Caco-2 (cell line): ENCODE results near the gene CDK5R1. TPM values are rescaled to one million over a fixed set of nuclear protein-coding genes. Genes with fewer than 3 reads are reported as not detected.

ENCODE experiments used
- BruUV-seq: library from RNA; stranded (reverse); fragments of 400-500 nt; replicated peaks from 2 replicates; lab custom pipeline; 2021; lab: Mats Ljungman, UMichigan
- CTCF ChIA-PET: fragments of 300-600 bp; sonication (Branson Sonifier 250); formaldehyde crosslinking; loops from one replicate; lab custom pipeline; 2022; ENCODE audit warnings: antibody characterized with exemption; lab: Charles Lee
- POLR2A ChIA-PET: fragments of 300-600 bp; sonication (Branson Sonifier 250); formaldehyde crosslinking; loops from one replicate; lab custom pipeline; 2022; ENCODE audit warnings: antibody characterized with exemption; lab: Charles Lee
- DNase-seq, 2 experiments: peaks; one replicate each; pipeline versions ENCODE4 v3.0.0 to v3.0.0-alpha.2; 2020 to 2022
- H3K27me3 ChIP-seq: replicated peaks from 2 replicates; pipeline ENCODE4 v1.6.0; 2011; ENCODE audit warnings: low read length; ENCODE audit not compliant: control insufficient read depth, insufficient read depth
- H3K36me3 ChIP-seq: 2 replicates; pipeline ENCODE4 v1.5.1; 2011; ENCODE audit warnings: low read length; ENCODE audit not compliant: control insufficient read depth, insufficient read depth
- H3K4me1 ChIP-seq: fragments of 250-450 bp; sonication (Bioruptor Pico); 2 replicates; pipeline ENCODE4 v1.5.1; 2020; ENCODE audit warnings: mild to moderate bottlenecking
- H3K4me3 ChIP-seq: 2 replicates; pipeline ENCODE4 v1.5.1; 2011; ENCODE audit warnings: low read depth, mild to moderate bottlenecking, control low read depth, low read length
- H3K9me3 ChIP-seq: fragments of 250-450 bp; sonication (Bioruptor Pico); 2 replicates; pipeline ENCODE4 v1.5.1; 2020; ENCODE audit warnings: mild to moderate bottlenecking, moderate library complexity
- H3K27ac Mint-ChIP-seq: one replicate; pipeline ENCODE4 v1.8.0; 2022; ENCODE audit warnings: mixed read lengths; ENCODE audit not compliant: unreplicated experiment
- H3K27me3 Mint-ChIP-seq: one replicate; pipeline ENCODE4 v1.8.0; 2022; ENCODE audit warnings: mixed read lengths; ENCODE audit not compliant: insufficient read depth, unreplicated experiment
- H3K36me3 Mint-ChIP-seq: one replicate; pipeline ENCODE4 v1.8.0; 2022; ENCODE audit warnings: mild to moderate bottlenecking, mixed read lengths; ENCODE audit not compliant: insufficient read depth, unreplicated experiment
- H3K4me1 Mint-ChIP-seq: one replicate; pipeline ENCODE4 v1.8.0; 2022; ENCODE audit warnings: low read depth, mixed read lengths; ENCODE audit not compliant: unreplicated experiment
- H3K4me3 Mint-ChIP-seq: one replicate; pipeline ENCODE4 v1.8.0; 2022; ENCODE audit warnings: mild to moderate bottlenecking, moderate library complexity, mixed read lengths; ENCODE audit not compliant: unreplicated experiment
- H3K9me3 Mint-ChIP-seq: one replicate; pipeline ENCODE4 v1.8.0; 2022; ENCODE audit warnings: mixed read lengths; ENCODE audit not compliant: unreplicated experiment
- CTCF ChIP-seq, 2 experiments: fragments of 200-600 bp in 1 of 2; IDR thresholded peaks; 1 replicate in 1 of 2; 2 replicates in 1 of 2; pipeline versions ENCODE4 v1.5.1 to v1.8.0; 2011 to 2022; ENCODE audit warnings: antibody characterized with exemption in 1 of 2, control low read depth in 1 of 2, inconsistent platforms in 1 of 2, low read depth in 1 of 2, low read length in 1 of 2, mild to moderate bottlenecking in 1 of 2, moderate library complexity in 1 of 2; ENCODE audit not compliant: insufficient read depth in 1 of 2, severe bottlenecking in 1 of 2, unreplicated experiment in 1 of 2
- intact Hi-C: fragments of 100-400 bp; cut with micrococcal nuclease; formaldehyde crosslinking; loops from one replicate; pipeline ENCODE4 v1.10.0; 2022; ENCODE audit not compliant: unreplicated experiment
- total RNA-seq: library from RNA; stranded (reverse); gene quantifications from 2 replicates; pipeline ENCODE4 v1.2.3, GENCODE V29; 2022

CDK5R1 gene
- total RNA-seq, 1 experiment from 2014 or later, result 6.6 TPM

GRCh38 chr17:32512328-32512727, 25.5 kb downstream of the CDK5R1 start:
- Histone ChIP-seq H3K4me3 (no peak overlapping the region), H3K27me3 (no peaks in the 10 kb centered on the region), H3K36me3 (no peaks in the 10 kb centered on the region), H3K9me3 (no peaks in the 10 kb centered on the region), H3K4me1 (no peaks in the 10 kb centered on the region)
- H3K9me3 Mint-ChIP-seq, result no peaks in the 10 kb centered on the region
- H3K36me3 Mint-ChIP-seq, result peaks cover 37% of the 10 kb centered on the region
- intact Hi-C loops, result loop anchor here (10.0 kb wide), 1 partner anchor 352 kb away; no protein-coding TSS in a partner anchor
- H3K4me1 Mint-ChIP-seq, result no peaks in the 10 kb centered on the region
- no peak overlapping the region for H3K27ac Mint-ChIP-seq
- no peak for DNase-seq
- TF ChIP-seq CTCF (IDR thresholded peaks at IDR 0.05; ENCODE audit: insufficient read depth in 1 of 2, low read depth in 1 of 2, low read length in 1 of 2, severe bottlenecking in 1 of 2, unreplicated experiment in 1 of 2), result no peak
- no TSS peak for BruUV-seq
- CTCF ChIA-PET, result no interaction called here
- H3K4me3 Mint-ChIP-seq, result no peak overlapping the region
- H3K27me3 Mint-ChIP-seq, result no peaks in the 10 kb centered on the region
- POLR2A ChIA-PET, result no interaction called here

GRCh38 chr17:32513579-32513978, 26.8 kb downstream of the CDK5R1 start:
- Mint-ChIP-seq H3K4me3 (no peak overlapping the region), H3K4me1 (no peaks in the 10 kb centered on the region), H3K9me3 (no peaks in the 10 kb centered on the region), H3K36me3 (peaks cover 38% of the 10 kb centered on the region), H3K27me3 (no peaks in the 10 kb centered on the region), H3K27ac (no peak overlapping the region)
- intact Hi-C loops, result loop anchor here (10.0 kb wide), 1 partner anchor 351 kb away; no protein-coding TSS in a partner anchor
- BruUV-seq, result no TSS peak
- DNase-seq, result no peak
- TF ChIP-seq CTCF (IDR thresholded peaks at IDR 0.05; ENCODE audit: insufficient read depth in 1 of 2, low read depth in 1 of 2, low read length in 1 of 2, severe bottlenecking in 1 of 2, unreplicated experiment in 1 of 2), result no peak
- Histone ChIP-seq H3K27me3 (no peaks in the 10 kb centered on the region), H3K4me1 (no peaks in the 10 kb centered on the region), H3K36me3 (no peaks in the 10 kb centered on the region), H3K9me3 (no peaks in the 10 kb centered on the region), H3K4me3 (no peak overlapping the region)
- ChIA-PET CTCF (interaction anchor here (0.7 kb wide), 1 partner anchor 403 kb away, joined by 7 read pairs; no protein-coding TSS in a partner anchor), POLR2A (no interaction called here)

- Histone ChIP-seq H3K4me3 (no peak overlapping the region), H3K27me3 (no peaks in the 10 kb centered on the region), H3K9me3 (no peaks in the 10 kb centered on the region), H3K4me1 (no peaks in the 10 kb centered on the region), H3K36me3 (no peaks in the 10 kb centered on the region)
- no peak overlapping the region for H3K27ac Mint-ChIP-seq
- DNase-seq, result no peak
- no peaks in the 10 kb centered on the region for H3K9me3 Mint-ChIP-seq
- ChIA-PET CTCF (no interaction called here), POLR2A (no interaction called here)
- intact Hi-C loops, result loop anchor here (10.0 kb wide), 1 partner anchor 350 kb away; no protein-coding TSS in a partner anchor
- H3K36me3 Mint-ChIP-seq, result peaks cover 31% of the 10 kb centered on the region
- no TSS peak for BruUV-seq
- H3K4me1 Mint-ChIP-seq, result no peaks in the 10 kb centered on the region
- H3K27me3 Mint-ChIP-seq, result no peaks in the 10 kb centered on the region
- no peak for TF ChIP-seq CTCF (IDR thresholded peaks at IDR 0.05; ENCODE audit: insufficient read depth in 1 of 2, low read depth in 1 of 2, low read length in 1 of 2, severe bottlenecking in 1 of 2, unreplicated experiment in 1 of 2)
- no peak overlapping the region for H3K4me3 Mint-ChIP-seq
These were observed 27.8 kb downstream of the CDK5R1 start for GRCh38 chr17:32514606-32515005.
